Measurements from ENCODE around the gene BTBD19. TPM values are rescaled to one million over a fixed set of nuclear protein-coding genes. Genes with fewer than 3 reads are reported as not detected.

Gene BTBD19
- total and polyA plus RNA-seq, 9 of the 15 experiments (the other 6 are each of a cell fraction or from before 2014, with no cell fraction given): 0.22 to 2.0 (median 0.95) TPM

DNA sequence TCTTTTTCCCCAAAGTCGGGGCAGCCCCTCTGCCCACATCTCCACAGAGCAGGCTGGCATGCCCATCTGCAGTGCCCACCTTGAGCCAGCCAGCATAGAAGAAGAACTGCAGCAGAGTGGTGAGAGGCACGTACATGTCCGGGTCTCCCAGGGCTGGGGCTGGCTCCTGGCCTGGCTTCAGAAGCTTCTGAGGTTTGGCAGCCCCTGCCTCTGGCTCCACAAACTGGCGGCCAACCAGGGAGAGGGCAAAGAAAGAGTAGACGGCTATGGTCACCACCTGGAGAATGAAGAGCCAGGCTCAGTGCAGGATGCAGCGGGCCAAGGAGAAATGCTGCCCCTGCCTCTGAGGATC lies 23.3 kb upstream of the BTBD19 start:
- H3K36me3 ChIP-seq (ENCODE audit: control insufficient read depth, insufficient read depth, low read length): peaks cover 17% of the 10 kb centered on the region
- ChIA-PET CTCF (ENCODE audit: low intra/inter-chr PET ratio) (no interaction called here), POLR2A (interaction anchor here (10.5 to 12.0 kb wide), 2 partner anchors 7 to 34 kb away, joined by 107 to 253 read pairs; partner anchors contain the start of gene RPS8)
- no peaks in the 10 kb centered on the region for H4K20me1 ChIP-seq (replicated peaks; ENCODE audit: control insufficient read depth, insufficient read depth, low read length)
- in situ Hi-C loops (cut with MboI): no loop called here
- ATAC-seq: no peak
- no peak overlapping the region for H3K27ac ChIP-seq (ENCODE audit: extremely low read depth, low read depth, low read length)
- DNase-seq (ENCODE audit: extremely low read depth in 1 of 4, low spot score in 3 of 4): no peak
- H3K27me3 ChIP-seq (ENCODE audit: control insufficient read depth in 2 of 2, insufficient read depth in 2 of 2, low read length in 2 of 2): no peaks in the 10 kb centered on the region
- H3K9me3 ChIP-seq (replicated peaks; ENCODE audit: control insufficient read depth, insufficient read depth, low read depth, low read length): no peaks in the 10 kb centered on the region
- BruUV-seq (replicated peaks): no TSS peak
- peaks cover 2 to 17% of the 10 kb centered on the region in 2 experiments; a peak in 4 of 5 replicates for H3K4me1 ChIP-seq (replicated peaks in 1 of 2; ENCODE audit: control insufficient read depth in 2 of 2, insufficient read depth in 2 of 2, low read length in 2 of 2)
- H3K4me3 ChIP-seq: no peak overlapping the region
- H3K9me1 ChIP-seq (ENCODE audit: control insufficient read depth, insufficient read depth, low read length): no peaks in the 10 kb centered on the region
- 57% methylated on average over 6 of the region's 6 CpGs for WGBS (ENCODE audit: insufficient coverage, low coverage, missing lambda C conversion rate)
- no peak for FAIRE-seq
- peak overlapping the region in 1 of 2 experiments; percentile 66; a peak in 2 of 4 replicates for H3K9ac ChIP-seq (ENCODE audit: insufficient read depth in 1 of 2, low read depth in 2 of 2, low read length in 2 of 2)
- H3K79me2 ChIP-seq (ENCODE audit: control insufficient read depth, insufficient read depth, low read length): no peaks in the 10 kb centered on the region
- H3K4me2 ChIP-seq (ENCODE audit: insufficient read depth, low read length): no peak overlapping the region
- intact Hi-C loops (cut with micrococcal nuclease): no loop called here
- no peak overlapping the region for H2AFZ ChIP-seq (ENCODE audit: low read depth, low read length)
- TF ChIP-seq, protein P1, sequence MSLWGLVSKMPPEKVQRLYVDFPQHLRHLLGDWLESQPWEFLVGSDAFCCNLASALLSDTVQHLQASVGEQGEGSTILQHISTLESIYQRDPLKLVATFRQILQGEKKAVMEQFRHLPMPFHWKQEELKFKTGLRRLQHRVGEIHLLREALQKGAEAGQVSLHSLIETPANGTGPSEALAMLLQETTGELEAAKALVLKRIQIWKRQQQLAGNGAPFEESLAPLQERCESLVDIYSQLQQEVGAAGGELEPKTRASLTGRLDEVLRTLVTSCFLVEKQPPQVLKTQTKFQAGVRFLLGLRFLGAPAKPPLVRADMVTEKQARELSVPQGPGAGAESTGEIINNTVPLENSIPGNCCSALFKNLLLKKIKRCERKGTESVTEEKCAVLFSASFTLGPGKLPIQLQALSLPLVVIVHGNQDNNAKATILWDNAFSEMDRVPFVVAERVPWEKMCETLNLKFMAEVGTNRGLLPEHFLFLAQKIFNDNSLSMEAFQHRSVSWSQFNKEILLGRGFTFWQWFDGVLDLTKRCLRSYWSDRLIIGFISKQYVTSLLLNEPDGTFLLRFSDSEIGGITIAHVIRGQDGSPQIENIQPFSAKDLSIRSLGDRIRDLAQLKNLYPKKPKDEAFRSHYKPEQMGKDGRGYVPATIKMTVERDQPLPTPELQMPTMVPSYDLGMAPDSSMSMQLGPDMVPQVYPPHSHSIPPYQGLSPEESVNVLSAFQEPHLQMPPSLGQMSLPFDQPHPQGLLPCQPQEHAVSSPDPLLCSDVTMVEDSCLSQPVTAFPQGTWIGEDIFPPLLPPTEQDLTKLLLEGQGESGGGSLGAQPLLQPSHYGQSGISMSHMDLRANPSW (CRISPR knock-in tag; IDR thresholded peaks at IDR 0.05): no peak
- TF ChIP-seq TEAD4 (IDR thresholded peaks at IDR 0.05; ENCODE audit: low read length) (no peak), TEAD4 (CRISPR knock-in tag; IDR thresholded peaks at IDR 0.05; ENCODE audit: borderline replicate concordance) (no peak), SAFB2 (IDR thresholded peaks at IDR 0.05; ENCODE audit: borderline replicate concordance, low read depth, low read length, severe bottlenecking) (no peak), KLF6 (CRISPR knock-in tag; IDR thresholded peaks at IDR 0.05; ENCODE audit: borderline replicate concordance) (no peak), MTA2 (IDR thresholded peaks at IDR 0.05; ENCODE audit: low read depth) (no peak)
- TF ChIP-seq, protein P2, sequence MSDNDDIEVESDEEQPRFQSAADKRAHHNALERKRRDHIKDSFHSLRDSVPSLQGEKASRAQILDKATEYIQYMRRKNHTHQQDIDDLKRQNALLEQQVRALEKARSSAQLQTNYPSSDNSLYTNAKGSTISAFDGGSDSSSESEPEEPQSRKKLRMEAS (CRISPR knock-in tag; IDR thresholded peaks at IDR 0.05): no peak
- TF ChIP-seq, protein P3, sequence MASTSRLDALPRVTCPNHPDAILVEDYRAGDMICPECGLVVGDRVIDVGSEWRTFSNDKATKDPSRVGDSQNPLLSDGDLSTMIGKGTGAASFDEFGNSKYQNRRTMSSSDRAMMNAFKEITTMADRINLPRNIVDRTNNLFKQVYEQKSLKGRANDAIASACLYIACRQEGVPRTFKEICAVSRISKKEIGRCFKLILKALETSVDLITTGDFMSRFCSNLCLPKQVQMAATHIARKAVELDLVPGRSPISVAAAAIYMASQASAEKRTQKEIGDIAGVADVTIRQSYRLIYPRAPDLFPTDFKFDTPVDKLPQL (IDR thresholded peaks at IDR 0.05; ENCODE audit: extremely low read depth, insufficient read length): no peak
- TF ChIP-seq, protein P4, sequence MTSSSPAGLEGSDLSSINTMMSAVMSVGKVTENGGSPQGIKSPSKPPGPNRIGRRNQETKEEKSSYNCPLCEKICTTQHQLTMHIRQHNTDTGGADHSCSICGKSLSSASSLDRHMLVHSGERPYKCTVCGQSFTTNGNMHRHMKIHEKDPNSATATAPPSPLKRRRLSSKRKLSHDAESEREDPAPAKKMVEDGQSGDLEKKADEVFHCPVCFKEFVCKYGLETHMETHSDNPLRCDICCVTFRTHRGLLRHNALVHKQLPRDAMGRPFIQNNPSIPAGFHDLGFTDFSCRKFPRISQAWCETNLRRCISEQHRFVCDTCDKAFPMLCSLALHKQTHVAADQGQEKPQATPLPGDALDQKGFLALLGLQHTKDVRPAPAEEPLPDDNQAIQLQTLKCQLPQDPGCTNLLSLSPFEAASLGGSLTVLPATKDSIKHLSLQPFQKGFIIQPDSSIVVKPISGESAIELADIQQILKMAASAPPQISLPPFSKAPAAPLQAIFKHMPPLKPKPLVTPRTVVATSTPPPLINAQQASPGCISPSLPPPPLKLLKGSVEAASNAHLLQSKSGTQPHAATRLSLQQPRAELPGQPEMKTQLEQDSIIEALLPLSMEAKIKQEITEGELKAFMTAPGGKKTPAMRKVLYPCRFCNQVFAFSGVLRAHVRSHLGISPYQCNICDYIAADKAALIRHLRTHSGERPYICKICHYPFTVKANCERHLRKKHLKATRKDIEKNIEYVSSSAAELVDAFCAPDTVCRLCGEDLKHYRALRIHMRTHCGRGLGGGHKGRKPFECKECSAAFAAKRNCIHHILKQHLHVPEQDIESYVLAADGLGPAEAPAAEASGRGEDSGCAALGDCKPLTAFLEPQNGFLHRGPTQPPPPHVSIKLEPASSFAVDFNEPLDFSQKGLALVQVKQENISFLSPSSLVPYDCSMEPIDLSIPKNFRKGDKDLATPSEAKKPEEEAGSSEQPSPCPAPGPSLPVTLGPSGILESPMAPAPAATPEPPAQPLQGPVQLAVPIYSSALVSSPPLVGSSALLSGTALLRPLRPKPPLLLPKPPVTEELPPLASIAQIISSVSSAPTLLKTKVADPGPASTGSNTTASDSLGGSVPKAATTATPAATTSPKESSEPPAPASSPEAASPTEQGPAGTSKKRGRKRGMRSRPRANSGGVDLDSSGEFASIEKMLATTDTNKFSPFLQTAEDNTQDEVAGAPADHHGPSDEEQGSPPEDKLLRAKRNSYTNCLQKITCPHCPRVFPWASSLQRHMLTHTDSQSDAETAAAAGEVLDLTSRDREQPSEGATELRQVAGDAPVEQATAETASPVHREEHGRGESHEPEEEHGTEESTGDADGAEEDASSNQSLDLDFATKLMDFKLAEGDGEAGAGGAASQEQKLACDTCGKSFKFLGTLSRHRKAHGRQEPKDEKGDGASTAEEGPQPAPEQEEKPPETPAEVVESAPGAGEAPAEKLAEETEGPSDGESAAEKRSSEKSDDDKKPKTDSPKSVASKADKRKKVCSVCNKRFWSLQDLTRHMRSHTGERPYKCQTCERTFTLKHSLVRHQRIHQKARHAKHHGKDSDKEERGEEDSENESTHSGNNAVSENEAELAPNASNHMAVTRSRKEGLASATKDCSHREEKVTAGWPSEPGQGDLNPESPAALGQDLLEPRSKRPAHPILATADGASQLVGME (CRISPR knock-in tag; IDR thresholded peaks at IDR 0.05): no peak
- TF ChIP-seq, protein P5, sequence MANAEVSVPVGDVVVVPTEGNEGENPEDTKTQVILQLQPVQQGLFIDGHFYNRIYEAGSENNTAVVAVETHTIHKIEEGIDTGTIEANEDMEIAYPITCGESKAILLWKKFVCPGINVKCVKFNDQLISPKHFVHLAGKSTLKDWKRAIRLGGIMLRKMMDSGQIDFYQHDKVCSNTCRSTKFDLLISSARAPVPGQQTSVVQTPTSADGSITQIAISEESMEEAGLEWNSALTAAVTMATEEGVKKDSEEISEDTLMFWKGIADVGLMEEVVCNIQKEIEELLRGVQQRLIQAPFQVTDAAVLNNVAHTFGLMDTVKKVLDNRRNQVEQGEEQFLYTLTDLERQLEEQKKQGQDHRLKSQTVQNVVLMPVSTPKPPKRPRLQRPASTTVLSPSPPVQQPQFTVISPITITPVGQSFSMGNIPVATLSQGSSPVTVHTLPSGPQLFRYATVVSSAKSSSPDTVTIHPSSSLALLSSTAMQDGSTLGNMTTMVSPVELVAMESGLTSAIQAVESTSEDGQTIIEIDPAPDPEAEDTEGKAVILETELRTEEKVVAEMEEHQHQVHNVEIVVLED (CRISPR knock-in tag; IDR thresholded peaks at IDR 0.05): no peak

All from K562 (cell line).